ENCODE data around the gene SUGCT.
"Not testable (repeated sequence)": the region's sequence is repeated elsewhere in the genome, so short reads cannot be mapped to it uniquely, and the experiment has no call there.

GRCh38 chr7:40414704-40415103 is 279.9 kb downstream of the SUGCT start:
- TF ChIP-seq, protein P1, sequence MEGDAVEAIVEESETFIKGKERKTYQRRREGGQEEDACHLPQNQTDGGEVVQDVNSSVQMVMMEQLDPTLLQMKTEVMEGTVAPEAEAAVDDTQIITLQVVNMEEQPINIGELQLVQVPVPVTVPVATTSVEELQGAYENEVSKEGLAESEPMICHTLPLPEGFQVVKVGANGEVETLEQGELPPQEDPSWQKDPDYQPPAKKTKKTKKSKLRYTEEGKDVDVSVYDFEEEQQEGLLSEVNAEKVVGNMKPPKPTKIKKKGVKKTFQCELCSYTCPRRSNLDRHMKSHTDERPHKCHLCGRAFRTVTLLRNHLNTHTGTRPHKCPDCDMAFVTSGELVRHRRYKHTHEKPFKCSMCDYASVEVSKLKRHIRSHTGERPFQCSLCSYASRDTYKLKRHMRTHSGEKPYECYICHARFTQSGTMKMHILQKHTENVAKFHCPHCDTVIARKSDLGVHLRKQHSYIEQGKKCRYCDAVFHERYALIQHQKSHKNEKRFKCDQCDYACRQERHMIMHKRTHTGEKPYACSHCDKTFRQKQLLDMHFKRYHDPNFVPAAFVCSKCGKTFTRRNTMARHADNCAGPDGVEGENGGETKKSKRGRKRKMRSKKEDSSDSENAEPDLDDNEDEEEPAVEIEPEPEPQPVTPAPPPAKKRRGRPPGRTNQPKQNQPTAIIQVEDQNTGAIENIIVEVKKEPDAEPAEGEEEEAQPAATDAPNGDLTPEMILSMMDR (IDR thresholded peaks at IDR 0.05): not testable (repeated sequence)
- not testable (repeated sequence) for TF ChIP-seq POLR2A (IDR thresholded peaks at IDR 0.05)
